ENCODE results near the gene RPL35. TPM values are rescaled to one million over a fixed set of nuclear protein-coding genes. Genes with fewer than 3 reads are reported as not detected.

Gene RPL35
- total RNA-seq, 2 donors from 2014 or later: 890 to 1,374 TPM

DNA sequence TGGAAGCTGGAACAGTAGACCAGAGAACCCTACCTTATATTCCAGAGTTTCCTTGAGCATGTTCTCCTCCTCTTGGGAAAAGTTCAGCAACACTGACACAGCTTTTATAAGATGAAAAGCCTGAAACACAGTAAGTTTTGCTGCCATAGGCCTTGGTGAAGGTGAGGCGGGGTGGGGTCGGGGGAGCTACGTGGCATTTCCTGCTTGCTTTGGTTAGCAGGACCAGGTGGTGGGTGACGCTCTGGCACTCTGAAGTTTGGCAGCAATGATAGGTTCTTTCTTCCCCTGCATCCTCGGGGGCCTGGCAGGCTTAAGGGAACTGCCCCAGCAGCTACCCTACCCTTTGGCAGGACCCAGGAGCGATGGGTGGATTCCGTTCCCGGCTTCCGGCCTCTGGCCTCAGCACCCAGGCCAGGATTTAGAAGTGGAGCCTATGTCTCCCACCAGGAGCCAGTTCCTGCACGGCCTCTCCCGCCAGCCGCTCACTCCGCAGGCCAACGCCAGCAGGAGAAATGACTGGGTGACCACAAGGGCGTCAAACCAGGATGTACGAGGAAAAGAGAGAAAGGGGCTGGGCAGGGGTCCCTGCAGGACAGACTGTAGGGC lies 19.5 kb upstream of the RPL35 start:
- TF ChIP-seq CTCF (IDR thresholded peaks at IDR 0.05): no peak
- intact Hi-C loops (cut with DNase I): no loop called here
- Histone ChIP-seq H3K36me3 (no peaks in the 10 kb centered on the region), H3K4me3 (no peak overlapping the region), H3K27ac (no peak overlapping the region), H3K27me3 (no peaks in the 10 kb centered on the region), H3K4me1 (no peaks in the 10 kb centered on the region), H3K9me3 (no peaks in the 10 kb centered on the region), H3K9ac (ENCODE audit: low read depth in 2 of 2, low read length in 2 of 2) (no peak overlapping the region)
- no peak for DNase-seq

- H3K4me3 ChIP-seq: no peak overlapping the region
- intact Hi-C loops (cut with DNase I): no loop called here
- DNase-seq: no peak
- no peaks in the 10 kb centered on the region for H3K4me1 ChIP-seq
- no peaks in the 10 kb centered on the region for H3K27me3 ChIP-seq
- no peak for TF ChIP-seq CTCF (IDR thresholded peaks at IDR 0.05)
- H3K9ac ChIP-seq (ENCODE audit: low read depth in 2 of 2, low read length in 2 of 2): no peak overlapping the region
- H3K27ac ChIP-seq: no peak overlapping the region
- no peaks in the 10 kb centered on the region for H3K9me3 ChIP-seq
- peaks cover 4% of the 10 kb centered on the region for H3K36me3 ChIP-seq
Observed at GRCh38 chr9:124880501-124880900, 18.7 kb upstream of the RPL35 start.

DNA sequence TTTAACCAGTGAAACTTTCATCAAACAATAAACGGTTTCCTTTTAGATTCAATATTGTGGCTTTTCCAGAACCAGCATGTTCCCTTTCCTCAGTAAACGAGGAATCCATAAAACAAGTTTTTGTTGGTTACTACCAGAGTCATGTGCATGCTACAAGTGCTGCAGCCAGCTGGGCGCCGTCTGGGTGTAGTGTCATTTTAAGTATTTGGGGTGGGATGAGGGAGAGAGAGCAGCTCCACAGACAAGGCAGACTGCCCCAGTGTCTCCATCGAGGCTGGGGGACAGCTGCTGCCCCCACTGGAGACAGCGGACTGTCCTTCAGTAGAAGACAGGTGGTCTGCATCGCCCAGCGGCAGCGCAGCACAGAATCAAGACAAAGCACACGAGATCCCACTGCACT lies 17.5 kb upstream of the RPL35 start:
- no peak overlapping the region for H3K9ac ChIP-seq (ENCODE audit: low read depth in 2 of 2, low read length in 2 of 2)
- H3K4me3 ChIP-seq: no peak overlapping the region
- H3K4me1 ChIP-seq: no peaks in the 10 kb centered on the region
- no peak for DNase-seq
- H3K27ac ChIP-seq: no peak overlapping the region
- no peak for TF ChIP-seq CTCF (IDR thresholded peaks at IDR 0.05)
- intact Hi-C loops (cut with DNase I): no loop called here
- no peaks in the 10 kb centered on the region for H3K9me3 ChIP-seq
- no peaks in the 10 kb centered on the region for H3K27me3 ChIP-seq
- peaks cover 13% of the 10 kb centered on the region for H3K36me3 ChIP-seq

- no peak overlapping the region for H3K9ac ChIP-seq (ENCODE audit: low read depth in 2 of 2, low read length in 2 of 2)
- peaks cover 19% of the 10 kb centered on the region for H3K36me3 ChIP-seq
Observed at GRCh38 chr9:124878518-124878917, 16.8 kb upstream of the RPL35 start.

DNA sequence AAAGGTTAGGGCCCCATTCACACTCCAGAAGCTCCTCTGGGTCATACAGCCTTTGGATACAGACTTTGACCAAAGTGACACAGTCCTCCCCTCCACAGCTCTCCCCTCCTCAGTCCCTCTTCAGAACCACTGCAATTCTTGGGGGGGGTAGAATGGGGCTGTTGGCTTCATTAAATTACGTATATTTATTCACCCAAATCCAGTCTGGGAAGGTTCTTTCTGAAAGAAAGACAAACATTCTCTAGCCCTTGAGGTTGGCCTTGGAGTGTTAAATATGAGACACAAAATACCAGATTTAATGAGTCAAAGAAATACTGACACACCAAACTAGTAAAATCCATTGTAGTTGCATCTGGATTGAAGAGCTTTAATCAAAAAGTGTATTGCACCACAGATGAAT lies 16.3 kb upstream of the RPL35 start:
- Histone ChIP-seq H3K27ac (no peak overlapping the region), H3K27me3 (no peaks in the 10 kb centered on the region), H3K9ac (ENCODE audit: low read depth in 2 of 2, low read length in 2 of 2) (no peak overlapping the region), H3K4me1 (peaks cover 3% of the 10 kb centered on the region), H3K4me3 (no peak overlapping the region), H3K9me3 (no peaks in the 10 kb centered on the region), H3K36me3 (peaks cover 24% of the 10 kb centered on the region)
- no peak for TF ChIP-seq CTCF (IDR thresholded peaks at IDR 0.05)
- DNase-seq: no peak
- intact Hi-C loops (cut with DNase I): no loop called here

More at GRCh38 chr9:124878518-124878917, 16.8 kb upstream of the RPL35 start:
- Histone ChIP-seq H3K9me3 (no peaks in the 10 kb centered on the region), H3K4me1 (peaks cover under 1% of the 10 kb centered on the region), H3K27me3 (no peaks in the 10 kb centered on the region), H3K4me3 (no peak overlapping the region), H3K27ac (no peak overlapping the region)
- DNase-seq: no peak
- intact Hi-C loops (cut with DNase I): no loop called here
- TF ChIP-seq CTCF (IDR thresholded peaks at IDR 0.05): no peak
